ENCODE data around the gene CADPS. TPM values are rescaled to one million over a fixed set of nuclear protein-coding genes. Genes with fewer than 3 reads are reported as not detected.

CADPS gene
- total RNA-seq, 1 experiment from 2014 or later = not detected

- no peak for DNase-seq (ENCODE audit: low spot score)
- in situ Hi-C loops (cut with HindIII; ENCODE audit: low sequenced_read_pairs) = no loop called here
These were observed 498.0 kb downstream of the CADPS start for GRCh38 chr3:62376906-62377877.

GRCh38 chr3:62376454-62376720, 498.8 kb downstream of the CADPS start:
- in situ Hi-C loops (cut with HindIII; ENCODE audit: low sequenced_read_pairs) = no loop called here
- no peak for DNase-seq (ENCODE audit: low spot score)

- no peak for DNase-seq (ENCODE audit: low spot score)
- in situ Hi-C loops (cut with HindIII; ENCODE audit: low sequenced_read_pairs) = no loop called here
These were observed 499.4 kb downstream of the CADPS start for GRCh38 chr3:62375655-62376453.

GRCh38 chr3:62374341-62375218, 500.6 kb downstream of the CADPS start:
- in situ Hi-C loops (cut with HindIII; ENCODE audit: low sequenced_read_pairs) = no loop called here
- no peak for DNase-seq (ENCODE audit: low spot score)

GRCh38 chr3:62373714-62374333, 501.4 kb downstream of the CADPS start:
- no peak for DNase-seq (ENCODE audit: low spot score)
- in situ Hi-C loops (cut with HindIII; ENCODE audit: low sequenced_read_pairs) = no loop called here

GRCh38 chr3:62373215-62373614, 502.0 kb downstream of the CADPS start, which contains the start of gene FEZF2:
TSS of gene FEZF2 (minus strand) at chr3:62373550. CDS start at chr3:62372868, 682 bp downstream.
- in situ Hi-C loops (cut with HindIII; ENCODE audit: low sequenced_read_pairs) = no loop called here
- DNase-seq (ENCODE audit: low spot score) = no peak

GRCh38 chr3:62372621-62373041, 502.6 kb downstream of the CADPS start:
- in situ Hi-C loops (cut with HindIII; ENCODE audit: low sequenced_read_pairs) = no loop called here
- no peak for DNase-seq (ENCODE audit: low spot score)

GRCh38 chr3:62371720-62372591, 503.3 kb downstream of the CADPS start:
- in situ Hi-C loops (cut with HindIII; ENCODE audit: low sequenced_read_pairs) = no loop called here
- no peak for DNase-seq (ENCODE audit: low spot score)

GRCh38 chr3:62370858-62371719, 504.1 kb downstream of the CADPS start:
- DNase-seq (ENCODE audit: low spot score) = no peak
- in situ Hi-C loops (cut with HindIII; ENCODE audit: low sequenced_read_pairs) = no loop called here

- no peak for DNase-seq (ENCODE audit: low spot score)
- in situ Hi-C loops (cut with HindIII; ENCODE audit: low sequenced_read_pairs) = no loop called here
These were observed 504.9 kb downstream of the CADPS start for GRCh38 chr3:62370112-62370857.

GRCh38 chr3:62369476-62369743, 505.8 kb downstream of the CADPS start:
- in situ Hi-C loops (cut with HindIII; ENCODE audit: low sequenced_read_pairs) = no loop called here
- no peak for DNase-seq (ENCODE audit: low spot score)

- DNase-seq (ENCODE audit: low spot score) = no peak
- in situ Hi-C loops (cut with HindIII; ENCODE audit: low sequenced_read_pairs) = no loop called here
These were observed 506.3 kb downstream of the CADPS start for GRCh38 chr3:62368705-62369475.

GRCh38 chr3:62368290-62368704, 506.9 kb downstream of the CADPS start:
- in situ Hi-C loops (cut with HindIII; ENCODE audit: low sequenced_read_pairs) = no loop called here
- no peak for DNase-seq (ENCODE audit: low spot score)

- in situ Hi-C loops (cut with HindIII; ENCODE audit: low sequenced_read_pairs) = no loop called here
These were observed 507.4 kb downstream of the CADPS start for GRCh38 chr3:62367763-62368195.

GRCh38 chr3:62366126-62366484, 509.1 kb downstream of the CADPS start:
- in situ Hi-C loops (cut with HindIII; ENCODE audit: low sequenced_read_pairs) = no loop called here
- no peak for DNase-seq (ENCODE audit: low spot score)

More at GRCh38 chr3:62367763-62368195, 507.4 kb downstream of the CADPS start:
- DNase-seq (ENCODE audit: low spot score) = no peak

All from G401 (cell line).